ENCODE measurements around the gene HTR2A. TPM values are rescaled to one million over a fixed set of nuclear protein-coding genes. Genes with fewer than 3 reads are reported as not detected.

The HTR2A gene
- total RNA-seq, 1 experiment from 2014 or later = not detected

DNA sequence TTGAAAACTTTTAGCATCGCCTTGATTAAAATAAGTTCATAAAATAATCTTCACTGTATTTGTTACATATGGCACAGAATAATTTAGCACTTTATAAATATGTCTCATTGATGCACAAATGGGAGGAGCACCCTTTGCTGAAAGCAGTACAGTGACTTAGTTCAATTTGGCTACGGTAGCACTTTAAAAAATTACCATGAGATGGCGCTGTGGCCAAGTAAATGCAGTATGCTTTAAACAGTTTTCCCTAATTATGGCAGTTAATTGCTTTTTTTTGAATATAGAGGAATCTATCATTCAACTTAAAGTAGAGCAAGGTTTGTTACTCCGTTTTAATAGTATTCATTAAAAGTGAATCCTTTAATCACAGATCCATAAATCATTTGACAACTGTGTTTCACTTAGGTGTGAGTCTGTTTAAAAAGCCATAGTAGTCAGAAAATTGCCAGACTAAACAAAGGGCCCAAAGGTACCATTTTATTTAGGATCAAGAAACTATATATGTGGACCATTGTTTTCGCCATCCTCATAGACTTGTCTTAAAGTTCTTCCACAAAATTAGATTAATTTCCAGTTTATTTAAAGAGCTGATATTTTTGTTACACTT, 65.2 kb downstream of the HTR2A start:
- RAD21 ChIA-PET (ENCODE audit: low non-redundant PET in 1 of 2, low total read pairs in 2 of 2, uncharacterized antibody in 2 of 2, unreplicated experiment in 2 of 2) = no interaction called here
- Histone ChIP-seq H3K9ac (ENCODE audit: low read length) (no peak overlapping the region), H3K4me2 (ENCODE audit: low read length) (no peak overlapping the region), H3K4me1 (ENCODE audit: control insufficient read depth in 1 of 2, insufficient read depth in 2 of 2, low read length in 2 of 2) (no peaks in the 10 kb centered on the region), H3K27ac (ENCODE audit: low read depth, low read length) (no peak overlapping the region), H3K79me2 (ENCODE audit: insufficient read depth, low read length) (no peaks in the 10 kb centered on the region), H3K4me3 (replicated peaks in 1 of 2; ENCODE audit: low read depth in 1 of 2, low read length in 2 of 2) (no peak overlapping the region), H3K27me3 (ENCODE audit: insufficient read depth, low read length) (no peaks in the 10 kb centered on the region), H3K36me3 (ENCODE audit: control insufficient read depth in 1 of 2, insufficient read depth in 2 of 2, low read length in 2 of 2) (no peaks in the 10 kb centered on the region), H4K20me1 (ENCODE audit: insufficient read depth) (no peaks in the 10 kb centered on the region), H2AFZ (ENCODE audit: low read depth, low read length, poor library complexity, severe bottlenecking) (peak overlapping the region; percentile 66), H3K9me3 (ENCODE audit: control insufficient read depth in 1 of 2, insufficient read depth in 1 of 2, low read depth in 1 of 2, low read length in 2 of 2) (no peaks in the 10 kb centered on the region), H3K9me2 (ENCODE audit: insufficient read depth) (no peaks in the 10 kb centered on the region)
- POLR2A ChIA-PET = no interaction called here
- ATAC-seq = peak; percentile 91
- DNase-seq (ENCODE audit: low read depth, low spot score) = peak; percentile 51
- CTCF ChIA-PET = interaction anchor here (0.7 to 1.4 kb wide), 4 partner anchors 9 to 142 kb away, joined by 3 to 4 read pairs (median 3); no protein-coding TSS in a partner anchor
- no TSS peak for BruUV-seq (replicated peaks)
- intact Hi-C loops (cut with micrococcal nuclease) = loop anchor here (1.0 to 10.0 kb wide), 4 partner anchors 768 to 1938 kb away; no protein-coding TSS in a partner anchor
- TF ChIP-seq FOSL1 (IDR thresholded peaks at IDR 0.05; ENCODE audit: low read depth) = no peak
- TF ChIP-seq RAD21 (IDR thresholded peaks at IDR 0.05; ENCODE audit: low read depth) = peak; percentile 78
- TF ChIP-seq, protein P1, sequence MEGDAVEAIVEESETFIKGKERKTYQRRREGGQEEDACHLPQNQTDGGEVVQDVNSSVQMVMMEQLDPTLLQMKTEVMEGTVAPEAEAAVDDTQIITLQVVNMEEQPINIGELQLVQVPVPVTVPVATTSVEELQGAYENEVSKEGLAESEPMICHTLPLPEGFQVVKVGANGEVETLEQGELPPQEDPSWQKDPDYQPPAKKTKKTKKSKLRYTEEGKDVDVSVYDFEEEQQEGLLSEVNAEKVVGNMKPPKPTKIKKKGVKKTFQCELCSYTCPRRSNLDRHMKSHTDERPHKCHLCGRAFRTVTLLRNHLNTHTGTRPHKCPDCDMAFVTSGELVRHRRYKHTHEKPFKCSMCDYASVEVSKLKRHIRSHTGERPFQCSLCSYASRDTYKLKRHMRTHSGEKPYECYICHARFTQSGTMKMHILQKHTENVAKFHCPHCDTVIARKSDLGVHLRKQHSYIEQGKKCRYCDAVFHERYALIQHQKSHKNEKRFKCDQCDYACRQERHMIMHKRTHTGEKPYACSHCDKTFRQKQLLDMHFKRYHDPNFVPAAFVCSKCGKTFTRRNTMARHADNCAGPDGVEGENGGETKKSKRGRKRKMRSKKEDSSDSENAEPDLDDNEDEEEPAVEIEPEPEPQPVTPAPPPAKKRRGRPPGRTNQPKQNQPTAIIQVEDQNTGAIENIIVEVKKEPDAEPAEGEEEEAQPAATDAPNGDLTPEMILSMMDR (IDR thresholded peaks at IDR 0.05 in 2 of 3, conservative IDR thresholded peaks at IDR 0.05 in 1 of 3; ENCODE audit: borderline replicate concordance in 1 of 3, insufficient read depth in 1 of 3, low read depth in 2 of 3, low read length in 2 of 3) = peak; percentile 48 to 95 (median 59); a peak in 5 of 6 replicates
- TF ChIP-seq ZFX (IDR thresholded peaks at IDR 0.05) = no peak
- no peak for TF ChIP-seq EZH2 (IDR thresholded peaks at IDR 0.05)

DNA sequence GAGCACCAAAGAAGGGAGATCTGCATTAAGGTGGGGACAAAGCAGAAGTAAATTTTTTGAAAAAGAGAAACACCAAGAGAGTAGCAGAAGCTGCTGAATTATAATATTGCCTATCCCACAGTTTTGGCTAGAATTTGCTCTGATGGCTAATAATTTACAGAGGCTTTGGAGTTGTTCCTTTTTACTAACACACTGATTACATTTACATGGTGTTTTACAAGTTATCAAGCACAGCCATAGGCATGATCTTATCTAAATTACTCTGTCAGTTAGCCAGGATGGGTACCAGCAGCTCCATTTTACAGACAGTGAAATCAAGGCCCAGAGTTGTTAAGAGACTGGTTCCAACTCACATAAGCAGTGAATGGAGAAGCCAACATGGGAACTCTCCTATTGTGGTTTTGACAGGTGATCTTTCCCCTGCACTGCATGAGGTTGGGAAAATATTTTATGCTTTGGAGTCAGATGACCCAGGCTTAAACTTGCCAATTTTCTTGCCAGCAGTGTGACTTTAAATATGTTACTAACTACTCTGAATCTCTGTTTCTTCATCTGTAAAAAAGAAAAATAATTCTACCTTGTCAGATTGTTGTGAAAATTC, 66.3 kb downstream of the HTR2A start:
- no TSS peak for BruUV-seq (replicated peaks)
- H3K4me3 ChIP-seq (replicated peaks in 1 of 2; ENCODE audit: low read depth in 1 of 2, low read length in 2 of 2) = no peak overlapping the region
- H3K27me3 ChIP-seq (ENCODE audit: insufficient read depth, low read length) = no peaks in the 10 kb centered on the region
- no peaks in the 10 kb centered on the region for H3K9me3 ChIP-seq (ENCODE audit: control insufficient read depth in 1 of 2, insufficient read depth in 1 of 2, low read depth in 1 of 2, low read length in 2 of 2)
- TF ChIP-seq ELF1 (IDR thresholded peaks at IDR 0.05; ENCODE audit: borderline replicate concordance, low read depth) (no peak), POLR2AphosphoS5 (IDR thresholded peaks at IDR 0.05; ENCODE audit: low read depth, low read length) (no peak), CBX3 (IDR thresholded peaks at IDR 0.05; ENCODE audit: low read depth) (no peak)
- CTCF ChIA-PET = interaction anchor here (0.7 kb wide), 1 partner anchor 15 kb away, joined by 3 read pairs; no protein-coding TSS in a partner anchor
- intact Hi-C loops (cut with micrococcal nuclease) = loop anchor here (1.0 to 10.0 kb wide), 3 partner anchors 769 to 1939 kb away; no protein-coding TSS in a partner anchor
- no peak overlapping the region for H3K4me2 ChIP-seq (ENCODE audit: low read length)
- H3K79me2 ChIP-seq (ENCODE audit: insufficient read depth, low read length) = no peaks in the 10 kb centered on the region
- RAD21 ChIA-PET (ENCODE audit: low non-redundant PET in 1 of 2, low total read pairs in 2 of 2, uncharacterized antibody in 2 of 2, unreplicated experiment in 2 of 2) = no interaction called here
- no peak for DNase-seq (ENCODE audit: low read depth, low spot score)
- H2AFZ ChIP-seq (ENCODE audit: low read depth, low read length, poor library complexity, severe bottlenecking) = no peak overlapping the region
- H3K9me2 ChIP-seq (ENCODE audit: insufficient read depth) = no peaks in the 10 kb centered on the region
- POLR2A ChIA-PET = no interaction called here
- H3K4me1 ChIP-seq (ENCODE audit: control insufficient read depth in 1 of 2, insufficient read depth in 2 of 2, low read length in 2 of 2) = no peaks in the 10 kb centered on the region
- no peak for ATAC-seq
- no peak overlapping the region for H3K27ac ChIP-seq (ENCODE audit: low read depth, low read length)
- no peaks in the 10 kb centered on the region for H4K20me1 ChIP-seq (ENCODE audit: insufficient read depth)
- no peaks in the 10 kb centered on the region for H3K36me3 ChIP-seq (ENCODE audit: control insufficient read depth in 1 of 2, insufficient read depth in 2 of 2, low read length in 2 of 2)
- H3K9ac ChIP-seq (ENCODE audit: low read length) = no peak overlapping the region
